Fibroblast of lung (primary cell): ENCODE data around the gene KIRREL3.

Source experiments
- EZH2 ChIP-seq: IDR thresholded peaks from 2 replicates; pipeline ENCODE4 v1.5.1; 2012; ENCODE audit warnings: low read length, control low read depth, mild to moderate bottlenecking; ENCODE audit errors: missing control alignments
- TF ChIP-seq, protein P1 (sequence below), 2 donors: IDR thresholded peaks in 1 of 2; conservative IDR thresholded peaks in 1 of 2; 1 replicate in 1 of 2; 2 replicates in 1 of 2; pipeline ENCODE4 v1.5.1; 2011 to 2012; ENCODE audit warnings: low read length in 2 of 2, control low read depth in 1 of 2, inconsistent platforms in 1 of 2, low read depth in 1 of 2, mild to moderate bottlenecking in 1 of 2

DNA sequence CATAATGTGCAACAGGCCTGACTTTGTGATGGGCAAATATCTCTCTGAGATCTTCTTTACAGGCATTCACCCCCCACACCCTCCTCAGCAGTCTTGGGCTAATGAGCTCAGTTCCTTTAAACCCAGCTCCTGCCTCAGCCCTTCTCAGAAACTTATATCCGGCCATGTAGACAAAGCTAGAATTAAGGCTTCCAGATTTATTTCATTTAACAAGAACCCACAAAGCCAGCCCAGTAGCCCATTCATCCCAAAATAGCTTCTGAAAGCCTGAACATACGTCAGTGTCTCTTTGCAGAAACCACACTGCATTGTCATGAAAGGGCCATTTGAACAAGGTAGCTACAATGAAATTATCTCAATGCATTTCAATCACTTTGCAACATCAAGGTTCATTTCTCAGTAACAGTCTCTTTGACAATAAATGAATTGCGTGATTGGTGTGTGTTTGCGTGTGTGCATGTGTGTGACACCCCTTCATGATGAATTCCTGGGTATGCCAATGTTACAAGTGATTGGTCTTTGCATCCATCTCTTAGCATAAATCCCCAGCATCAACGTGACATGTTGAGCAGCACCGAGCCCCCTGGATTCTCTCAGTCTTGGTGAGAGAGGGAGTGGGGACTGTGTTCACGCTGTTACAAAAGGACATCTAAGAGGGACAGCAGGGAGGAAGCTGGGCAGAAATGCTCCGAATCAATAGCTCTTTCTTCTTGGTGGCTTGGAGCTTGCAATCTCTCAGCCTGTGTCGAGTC is 299.6 kb downstream of the KIRREL3 start:
- TF ChIP-seq, protein P1, sequence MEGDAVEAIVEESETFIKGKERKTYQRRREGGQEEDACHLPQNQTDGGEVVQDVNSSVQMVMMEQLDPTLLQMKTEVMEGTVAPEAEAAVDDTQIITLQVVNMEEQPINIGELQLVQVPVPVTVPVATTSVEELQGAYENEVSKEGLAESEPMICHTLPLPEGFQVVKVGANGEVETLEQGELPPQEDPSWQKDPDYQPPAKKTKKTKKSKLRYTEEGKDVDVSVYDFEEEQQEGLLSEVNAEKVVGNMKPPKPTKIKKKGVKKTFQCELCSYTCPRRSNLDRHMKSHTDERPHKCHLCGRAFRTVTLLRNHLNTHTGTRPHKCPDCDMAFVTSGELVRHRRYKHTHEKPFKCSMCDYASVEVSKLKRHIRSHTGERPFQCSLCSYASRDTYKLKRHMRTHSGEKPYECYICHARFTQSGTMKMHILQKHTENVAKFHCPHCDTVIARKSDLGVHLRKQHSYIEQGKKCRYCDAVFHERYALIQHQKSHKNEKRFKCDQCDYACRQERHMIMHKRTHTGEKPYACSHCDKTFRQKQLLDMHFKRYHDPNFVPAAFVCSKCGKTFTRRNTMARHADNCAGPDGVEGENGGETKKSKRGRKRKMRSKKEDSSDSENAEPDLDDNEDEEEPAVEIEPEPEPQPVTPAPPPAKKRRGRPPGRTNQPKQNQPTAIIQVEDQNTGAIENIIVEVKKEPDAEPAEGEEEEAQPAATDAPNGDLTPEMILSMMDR (conservative IDR thresholded peaks at IDR 0.05 in 1 of 2, IDR thresholded peaks at IDR 0.05 in 1 of 2; ENCODE audit: low read depth in 1 of 2, low read length in 2 of 2) = no peak
- TF ChIP-seq EZH2 = no peak
